Naive B cell (primary cell): ENCODE data around the gene GPR27. TPM values are rescaled to one million over a fixed set of nuclear protein-coding genes. Genes with fewer than 3 reads are reported as not detected.

Experiments used
- ATAC-seq, 2 donors: fragments of 150-1000 bp; cut with Tn5 transposase; 2 replicates each; pipeline ENCODE4 v1.10.0; 2021; ENCODE audit warnings: low read depth in 2 of 2, mild to moderate bottlenecking in 2 of 2, moderate library complexity in 2 of 2
- DNase-seq: peaks from one replicate; pipeline ENCODE4 v3.0.0; 2022
- H3K27ac Mint-ChIP-seq, 6 donors: one replicate each; pipeline ENCODE4 v1.8.0; 2020 to 2022; ENCODE audit warnings: mild to moderate bottlenecking in 6 of 6, mixed read lengths in 6 of 6, moderate library complexity in 5 of 6, inconsistent platforms in 2 of 6
- H3K27me3 Mint-ChIP-seq, 3 donors: one replicate each; pipeline ENCODE4 v1.8.0; 2021 to 2022; ENCODE audit warnings: mixed read lengths in 3 of 3, mild to moderate bottlenecking in 1 of 3
- H3K36me3 Mint-ChIP-seq, 2 donors: one replicate each; pipeline ENCODE4 v1.8.0; 2020 to 2022; ENCODE audit warnings: mixed read lengths in 2 of 2, inconsistent platforms in 1 of 2, mild to moderate bottlenecking in 1 of 2
- H3K4me1 Mint-ChIP-seq, 3 donors: one replicate each; pipeline ENCODE4 v1.8.0; 2020 to 2022; ENCODE audit warnings: mixed read lengths in 3 of 3, inconsistent platforms in 1 of 3, mild to moderate bottlenecking in 1 of 3, moderate library complexity in 1 of 3
- H3K4me3 Mint-ChIP-seq, 8 donors: one replicate each; pipeline ENCODE4 v1.8.0; 2020 to 2022; ENCODE audit warnings: mild to moderate bottlenecking in 8 of 8, mixed read lengths in 8 of 8, moderate library complexity in 8 of 8, inconsistent platforms in 2 of 8
- H3K9me3 Mint-ChIP-seq, 7 donors: one replicate each; pipeline ENCODE4 v1.8.0; 2020 to 2022; ENCODE audit warnings: mixed read lengths in 7 of 7, mild to moderate bottlenecking in 5 of 7, inconsistent platforms in 2 of 7, moderate library complexity in 1 of 7
- polyA plus RNA-seq, 6 donors: library from polyadenylated mRNA; unstranded; fragments of 300-500 nt; fragmentation: Illumina TruSeq; gene quantifications; one replicate each; pipeline ENCODE4 v1.2.3, GENCODE V29; 2021; ENCODE audit warnings: low read depth in 6 of 6

Gene GPR27, protein sequence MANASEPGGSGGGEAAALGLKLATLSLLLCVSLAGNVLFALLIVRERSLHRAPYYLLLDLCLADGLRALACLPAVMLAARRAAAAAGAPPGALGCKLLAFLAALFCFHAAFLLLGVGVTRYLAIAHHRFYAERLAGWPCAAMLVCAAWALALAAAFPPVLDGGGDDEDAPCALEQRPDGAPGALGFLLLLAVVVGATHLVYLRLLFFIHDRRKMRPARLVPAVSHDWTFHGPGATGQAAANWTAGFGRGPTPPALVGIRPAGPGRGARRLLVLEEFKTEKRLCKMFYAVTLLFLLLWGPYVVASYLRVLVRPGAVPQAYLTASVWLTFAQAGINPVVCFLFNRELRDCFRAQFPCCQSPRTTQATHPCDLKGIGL
- polyA plus RNA-seq = under 1 TPM in 1 of 6 donors, not detected in 5; 0.13 TPM

DNA sequence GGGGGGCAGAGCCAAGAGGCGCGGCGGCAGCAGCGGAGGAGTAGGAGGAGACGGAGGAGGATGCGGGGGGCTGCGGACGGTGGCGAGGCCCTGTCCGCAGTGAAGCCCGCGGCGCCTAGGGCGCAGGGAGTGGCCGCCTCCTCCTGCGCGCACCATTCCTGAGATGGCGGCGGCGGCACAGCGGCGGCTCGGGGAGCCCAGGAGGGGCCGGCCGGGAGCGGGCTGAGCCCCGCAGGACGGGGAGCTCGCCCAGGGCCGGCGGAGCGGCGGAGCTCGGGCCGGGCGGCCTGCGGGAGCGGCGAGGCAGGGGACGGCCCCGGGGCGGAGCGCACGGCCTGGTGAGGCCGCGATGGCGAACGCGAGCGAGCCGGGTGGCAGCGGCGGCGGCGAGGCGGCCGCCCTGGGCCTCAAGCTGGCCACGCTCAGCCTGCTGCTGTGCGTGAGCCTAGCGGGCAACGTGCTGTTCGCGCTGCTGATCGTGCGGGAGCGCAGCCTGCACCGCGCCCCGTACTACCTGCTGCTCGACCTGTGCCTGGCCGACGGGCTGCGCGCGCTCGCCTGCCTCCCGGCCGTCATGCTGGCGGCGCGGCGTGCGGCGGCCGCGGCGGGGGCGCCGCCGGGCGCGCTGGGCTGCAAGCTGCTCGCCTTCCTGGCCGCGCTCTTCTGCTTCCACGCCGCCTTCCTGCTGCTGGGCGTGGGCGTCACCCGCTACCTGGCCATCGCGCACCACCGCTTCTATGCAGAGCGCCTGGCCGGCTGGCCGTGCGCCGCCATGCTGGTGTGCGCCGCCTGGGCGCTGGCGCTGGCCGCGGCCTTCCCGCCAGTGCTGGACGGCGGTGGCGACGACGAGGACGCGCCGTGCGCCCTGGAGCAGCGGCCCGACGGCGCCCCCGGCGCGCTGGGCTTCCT lies at the start of gene GPR27:
TSS of gene GPR27 (plus strand) at position 155 of the 909 bp plus-strand sequence. CDS start at position 350, 195 bp downstream.
- ATAC-seq (peak; percentile 34 to 39), DNase-seq (no peak)
- Mint-ChIP-seq H3K4me3 (peak within 1 kb of the TSS; percentile 32 to 75 (median 64)), H3K27ac (peak within 1 kb of the TSS in 1 of 6 donors; percentile 28), H3K27me3 (peaks cover 49 to 63% (median 58%) of the 10 kb centered on the region in 3 donors), H3K36me3 (no peaks in the 10 kb centered on the region), H3K4me1 (peaks cover 0 to 7% (median 3%) of the 10 kb centered on the region in 3 donors), H3K9me3 (peaks cover 0 to 1% (median 0%) of the 10 kb centered on the region in 7 donors)

DNA sequence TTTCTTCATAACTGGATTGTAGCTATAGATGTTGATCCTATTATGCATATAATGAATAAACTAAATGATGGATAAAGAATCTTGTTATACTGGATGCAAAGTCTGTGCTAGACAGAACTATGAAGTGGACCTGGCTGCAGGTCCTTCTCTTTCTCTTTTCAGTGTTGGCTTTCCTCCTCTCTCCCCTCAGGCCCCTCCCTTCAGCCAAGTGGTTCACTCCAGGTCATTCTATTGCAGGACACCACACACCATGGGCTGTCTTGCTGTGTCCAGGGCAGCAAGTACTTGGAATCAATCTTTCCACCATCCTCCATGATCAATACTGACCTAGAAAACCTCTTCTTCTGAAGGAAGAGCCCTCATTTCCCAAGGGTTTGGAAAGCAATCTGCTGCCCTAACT lies 48.7 kb upstream of the GPR27 start:
- ATAC-seq = no peak
- no peaks in the 10 kb centered on the region for H3K27me3 Mint-ChIP-seq
- no peak overlapping the region for H3K4me3 Mint-ChIP-seq
- peaks cover 5 to 9% (median 7%) of the 10 kb centered on the region in 3 donors for H3K4me1 Mint-ChIP-seq
- no peak for DNase-seq
- H3K36me3 Mint-ChIP-seq = peaks cover 0 to 4% of the 10 kb centered on the region in 2 donors
- H3K9me3 Mint-ChIP-seq = no peaks in the 10 kb centered on the region
- peak overlapping the region in 1 of 6 donors; percentile 1 for H3K27ac Mint-ChIP-seq

DNA sequence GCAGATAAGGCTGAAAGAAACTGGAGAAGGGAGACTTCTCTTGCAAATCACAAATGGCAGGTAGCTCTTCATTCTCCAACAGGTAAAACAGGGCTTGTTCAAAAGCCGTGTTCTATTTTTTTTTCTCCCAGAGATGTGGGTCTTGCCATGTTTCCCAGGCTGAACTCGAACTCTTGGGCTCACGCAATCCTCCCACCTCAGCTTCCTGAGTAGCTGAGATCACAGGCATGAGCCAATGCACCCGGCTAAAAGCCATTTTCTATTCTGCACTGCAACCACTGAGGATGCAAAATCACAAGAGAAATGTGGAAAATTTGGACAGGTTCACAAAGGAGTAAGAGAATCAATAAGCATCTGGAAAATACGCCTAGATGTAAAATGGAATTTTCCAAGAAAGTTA lies 48.0 kb upstream of the GPR27 start:
- Mint-ChIP-seq H3K27me3 (no peaks in the 10 kb centered on the region), H3K4me1 (peaks cover 5 to 9% (median 7%) of the 10 kb centered on the region in 3 donors), H3K27ac (peak overlapping the region in 1 of 6 donors; percentile 22), H3K4me3 (no peak overlapping the region), H3K36me3 (peaks cover 0 to 4% of the 10 kb centered on the region in 2 donors), H3K9me3 (no peaks in the 10 kb centered on the region)
- ATAC-seq (no peak), DNase-seq (no peak)

DNA sequence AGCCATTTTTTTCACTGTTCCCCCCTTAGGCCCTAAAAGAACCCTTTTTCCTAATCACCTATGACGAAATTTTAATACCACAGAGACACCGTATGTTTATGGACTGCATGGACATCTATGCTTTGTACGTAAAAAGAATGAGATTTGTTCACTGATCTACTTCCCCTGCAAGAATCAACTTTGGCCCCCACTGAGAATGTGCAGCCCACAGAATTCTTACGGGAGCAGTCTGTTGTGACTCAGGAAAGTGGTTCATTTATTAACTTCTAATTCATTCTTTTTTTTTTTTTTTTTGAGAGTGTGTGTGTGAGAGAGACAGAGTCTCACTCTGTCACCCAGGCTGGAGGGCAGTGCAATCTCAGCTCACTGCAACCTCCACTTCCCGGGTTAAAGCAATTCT lies 46.1 kb upstream of the GPR27 start:
- H3K4me1 Mint-ChIP-seq = peaks cover under 1 to 3% (median under 1%) of the 10 kb centered on the region in 3 donors
- DNase-seq (no peak), ATAC-seq (no peak)
- no peak overlapping the region for H3K4me3 Mint-ChIP-seq
- H3K27ac Mint-ChIP-seq = no peak overlapping the region
- no peaks in the 10 kb centered on the region for H3K9me3 Mint-ChIP-seq
- H3K27me3 Mint-ChIP-seq = no peaks in the 10 kb centered on the region
- H3K36me3 Mint-ChIP-seq = peaks cover 0 to 4% of the 10 kb centered on the region in 2 donors

DNA sequence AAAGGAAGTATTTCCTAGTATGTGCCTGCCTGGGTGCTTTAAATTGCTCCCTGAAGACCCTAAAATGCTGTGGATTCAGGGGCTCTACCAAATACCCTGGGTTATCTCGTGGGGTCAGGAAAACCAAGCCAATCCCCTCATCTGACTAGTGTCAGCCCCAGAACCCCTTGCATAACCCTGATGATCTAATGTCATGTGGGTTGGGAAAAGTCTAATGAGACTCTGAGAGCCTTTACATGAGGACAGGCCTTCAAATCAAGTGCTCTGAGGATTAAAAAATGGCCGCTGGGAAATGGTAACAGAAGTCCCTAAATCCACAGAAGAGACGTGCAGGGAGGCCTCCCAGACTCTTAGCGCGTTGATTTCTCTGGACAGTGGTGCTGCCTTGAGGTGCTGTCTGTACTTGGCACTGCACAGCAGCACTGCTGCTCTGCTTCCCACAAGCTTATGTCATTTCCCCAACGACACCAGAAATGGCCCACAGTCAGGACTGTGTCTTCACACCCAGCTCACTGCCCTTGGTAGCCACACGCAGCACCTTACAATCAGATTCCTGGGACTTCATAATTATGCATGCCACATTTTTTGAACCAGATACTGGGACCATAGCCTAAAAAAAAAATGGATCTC lies 45.1 kb upstream of the GPR27 start:
- no peaks in the 10 kb centered on the region for H3K9me3 Mint-ChIP-seq
- no peaks in the 10 kb centered on the region for H3K27me3 Mint-ChIP-seq
- no peak overlapping the region for H3K27ac Mint-ChIP-seq
- no peak for DNase-seq
- no peak overlapping the region for H3K4me3 Mint-ChIP-seq
- H3K4me1 Mint-ChIP-seq = no peaks in the 10 kb centered on the region
- peaks cover 0 to 4% of the 10 kb centered on the region in 2 donors for H3K36me3 Mint-ChIP-seq
- ATAC-seq = no peak

DNA sequence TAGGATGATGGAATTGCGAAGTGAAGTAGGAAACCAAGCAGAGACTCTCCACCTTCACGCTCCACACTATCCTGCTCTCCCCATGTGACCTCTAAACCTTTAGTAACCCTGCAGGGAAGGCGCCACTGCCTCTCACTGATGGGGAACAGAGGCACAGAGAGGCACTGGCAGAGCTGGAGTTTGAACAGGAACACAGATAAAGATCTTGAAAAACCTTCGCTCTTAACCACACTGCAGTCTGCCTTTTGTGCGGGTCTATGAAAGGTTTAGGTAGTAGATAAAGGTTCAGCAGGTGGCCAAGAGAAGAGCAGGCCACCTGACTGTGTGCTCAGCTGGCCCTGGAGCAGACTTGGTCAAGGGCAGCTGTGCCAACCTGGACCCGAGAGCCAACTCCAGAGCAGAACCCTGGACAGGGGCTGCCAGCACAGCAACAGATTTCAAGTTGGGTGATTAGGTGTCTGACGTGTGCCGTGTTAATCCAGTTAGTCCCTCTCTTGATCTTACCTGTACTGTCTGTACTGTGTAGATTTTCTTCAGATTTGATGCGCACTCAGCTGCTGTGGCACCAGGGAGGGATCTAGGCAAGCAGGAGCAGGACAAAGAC lies 43.6 kb upstream of the GPR27 start:
- no peaks in the 10 kb centered on the region for H3K4me1 Mint-ChIP-seq
- ATAC-seq = no peak
- H3K36me3 Mint-ChIP-seq = no peaks in the 10 kb centered on the region
- peak overlapping the region in 1 of 8 donors; percentile 3 for H3K4me3 Mint-ChIP-seq
- H3K27ac Mint-ChIP-seq = no peak overlapping the region
- H3K9me3 Mint-ChIP-seq = no peaks in the 10 kb centered on the region
- no peaks in the 10 kb centered on the region for H3K27me3 Mint-ChIP-seq
- DNase-seq = no peak

DNA sequence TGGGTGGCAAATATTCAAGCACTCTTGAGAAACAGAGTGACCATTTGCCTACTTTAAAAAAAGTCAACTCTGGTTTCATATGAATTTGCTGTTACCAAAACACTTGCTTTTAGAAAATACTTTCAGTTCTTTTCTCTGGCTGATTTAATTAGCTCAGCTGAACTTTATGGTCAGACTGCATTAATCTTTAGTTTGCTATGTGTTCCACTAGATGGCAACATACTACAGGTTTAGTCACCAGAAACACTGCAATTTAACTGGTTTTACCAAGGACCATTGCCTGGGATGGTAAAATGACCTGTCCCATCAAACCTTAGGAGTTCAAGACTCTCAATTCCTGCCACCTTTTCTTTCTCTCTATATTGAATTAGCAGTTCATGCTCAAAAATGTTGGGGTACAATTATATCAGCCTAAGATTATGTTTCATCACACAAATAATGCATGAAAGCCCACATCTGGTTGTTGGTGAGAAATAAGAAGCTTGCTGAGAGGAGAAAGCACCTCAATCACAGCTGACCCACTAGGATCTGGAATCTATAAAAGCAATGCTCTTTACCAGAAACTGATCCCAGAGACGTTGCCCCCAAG lies 42.7 kb upstream of the GPR27 start:
- ATAC-seq (peak; percentile 63 to 74), DNase-seq (peak; percentile 29)
- Mint-ChIP-seq H3K27ac (no peak overlapping the region), H3K27me3 (no peaks in the 10 kb centered on the region), H3K4me1 (no peaks in the 10 kb centered on the region), H3K36me3 (no peaks in the 10 kb centered on the region), H3K4me3 (no peak overlapping the region), H3K9me3 (no peaks in the 10 kb centered on the region)

DNA sequence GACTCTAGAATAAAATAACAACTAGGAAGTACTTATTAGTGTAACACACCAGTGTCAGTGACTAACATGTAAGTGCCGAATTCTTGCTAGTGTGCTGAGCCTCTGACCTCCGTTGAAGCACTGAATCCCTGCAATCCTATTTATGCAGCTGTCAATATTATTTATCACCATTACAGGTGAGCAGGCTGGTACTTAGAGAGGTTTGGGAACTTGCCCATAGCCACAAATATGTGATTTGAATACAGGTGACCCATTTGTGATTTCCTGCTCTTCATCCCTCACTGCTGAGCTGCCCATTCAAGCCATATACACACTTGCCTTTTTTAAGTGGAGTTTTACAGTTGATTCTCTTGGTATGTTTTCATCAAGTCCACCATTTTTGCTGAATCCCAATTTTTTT lies 40.6 kb upstream of the GPR27 start:
- H3K36me3 Mint-ChIP-seq = no peaks in the 10 kb centered on the region
- H3K9me3 Mint-ChIP-seq = no peaks in the 10 kb centered on the region
- DNase-seq (no peak), ATAC-seq (no peak)
- H3K4me1 Mint-ChIP-seq = no peaks in the 10 kb centered on the region
- no peaks in the 10 kb centered on the region for H3K27me3 Mint-ChIP-seq
- H3K4me3 Mint-ChIP-seq = no peak overlapping the region
- no peak overlapping the region for H3K27ac Mint-ChIP-seq

DNA sequence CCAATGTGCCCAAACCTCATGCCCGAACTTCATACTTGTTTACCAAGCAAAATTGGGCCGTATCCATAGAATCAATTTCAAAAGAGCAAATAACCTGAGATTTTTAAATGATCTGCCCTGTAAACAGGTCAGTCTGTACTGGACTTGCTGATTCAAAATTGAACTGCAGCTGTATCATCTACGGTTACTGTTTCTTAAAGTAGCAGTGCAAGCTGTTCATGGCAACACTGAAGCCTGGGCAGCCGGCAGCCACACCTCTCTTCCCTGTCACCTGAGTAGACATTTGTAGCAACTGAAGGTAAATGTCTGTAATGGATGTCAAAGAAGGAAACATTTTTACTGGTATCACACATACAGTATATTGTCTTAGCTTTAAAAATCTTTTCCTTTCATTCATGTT lies 39.1 kb upstream of the GPR27 start:
- H3K36me3 Mint-ChIP-seq = no peaks in the 10 kb centered on the region
- DNase-seq = no peak
- no peak overlapping the region for H3K4me3 Mint-ChIP-seq
- peaks cover 0 to 5% (median 0%) of the 10 kb centered on the region in 3 donors for H3K4me1 Mint-ChIP-seq
- no peak for ATAC-seq
- no peaks in the 10 kb centered on the region for H3K9me3 Mint-ChIP-seq
- H3K27ac Mint-ChIP-seq = no peak overlapping the region
- peaks cover 0 to 6% (median 4%) of the 10 kb centered on the region in 3 donors for H3K27me3 Mint-ChIP-seq

DNA sequence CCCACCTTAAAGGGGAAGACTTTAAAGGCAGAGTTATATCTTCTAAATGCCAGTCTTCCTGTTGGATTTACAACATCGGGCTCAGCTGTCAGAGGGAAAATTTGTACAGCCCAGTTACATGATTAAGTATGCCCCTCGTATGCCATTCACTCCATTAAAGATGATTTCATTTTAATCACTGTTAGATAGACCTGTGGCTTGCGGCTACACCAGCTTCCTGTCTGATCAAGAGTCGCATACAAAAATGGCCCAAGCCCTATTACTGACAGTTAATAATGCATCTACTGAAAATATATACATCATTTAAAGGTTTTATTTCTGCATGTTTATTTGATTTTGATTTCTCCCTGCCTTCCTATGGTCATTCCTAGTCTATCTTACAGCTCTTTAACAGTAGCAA lies 35.6 kb upstream of the GPR27 start:
- H3K27ac Mint-ChIP-seq = no peak overlapping the region
- H3K9me3 Mint-ChIP-seq = no peaks in the 10 kb centered on the region

DNA sequence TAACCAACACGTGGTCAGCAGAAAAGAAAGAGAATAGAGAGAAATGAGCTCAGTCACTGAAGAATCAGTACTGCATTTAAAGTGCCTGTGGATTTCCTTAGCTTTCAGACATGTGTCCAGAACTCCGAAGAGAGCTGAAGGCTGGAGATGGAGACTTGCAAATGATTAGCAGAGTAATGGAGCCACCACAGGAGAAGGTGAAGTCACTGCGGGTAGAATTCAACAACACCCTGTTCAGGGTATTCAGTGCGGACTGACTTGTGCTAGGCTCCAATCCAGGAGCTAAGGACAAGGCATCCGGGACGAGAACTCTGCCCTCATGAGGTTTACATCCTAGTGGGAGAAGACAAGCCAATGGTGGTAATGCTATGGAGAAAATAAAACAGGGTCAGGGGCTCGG lies 32.7 kb upstream of the GPR27 start:
- H3K27ac Mint-ChIP-seq = no peak overlapping the region
- no peak for ATAC-seq
- peaks cover 4 to 19% (median 14%) of the 10 kb centered on the region in 3 donors for H3K27me3 Mint-ChIP-seq
- no peak for DNase-seq
- H3K36me3 Mint-ChIP-seq = peaks cover 0 to 7% of the 10 kb centered on the region in 2 donors
- peak overlapping the region in 1 of 8 donors; percentile 35 for H3K4me3 Mint-ChIP-seq
- H3K4me1 Mint-ChIP-seq = peaks cover 30 to 32% (median 31%) of the 10 kb centered on the region in 3 donors
- H3K9me3 Mint-ChIP-seq = no peaks in the 10 kb centered on the region

More for the DNA sequence above, 35.6 kb upstream of the GPR27 start:
- H3K4me3 Mint-ChIP-seq = no peak overlapping the region
- H3K36me3 Mint-ChIP-seq = no peaks in the 10 kb centered on the region
- ATAC-seq (no peak), DNase-seq (no peak)
- peaks cover 13 to 14% (median 13%) of the 10 kb centered on the region in 3 donors for H3K4me1 Mint-ChIP-seq
- peaks cover 0 to 19% (median 14%) of the 10 kb centered on the region in 3 donors for H3K27me3 Mint-ChIP-seq

DNA sequence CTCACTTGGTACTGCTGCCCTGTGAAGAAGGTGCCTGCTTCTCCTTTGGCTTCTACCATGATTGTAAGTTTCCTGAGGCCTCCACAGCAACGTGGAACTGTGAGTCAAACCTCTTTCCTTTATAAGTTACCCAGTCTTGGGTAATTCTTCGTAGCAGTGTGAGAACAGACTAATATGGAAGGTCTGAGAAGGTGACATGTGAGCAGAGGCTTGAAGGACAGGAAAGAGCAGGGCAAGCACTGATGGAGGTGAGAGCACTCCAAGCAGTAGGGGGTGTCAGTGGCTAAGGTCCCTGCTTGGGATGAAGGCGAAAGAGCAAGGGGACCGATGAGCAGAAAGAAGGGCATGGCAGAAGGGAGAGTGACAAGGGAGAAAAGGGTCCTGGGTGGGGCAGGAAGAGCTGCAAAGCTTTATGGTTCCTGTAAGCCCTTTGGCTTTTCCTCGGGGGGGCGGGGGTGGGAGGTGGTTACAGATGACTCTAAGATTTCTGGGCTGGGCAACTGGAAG lies 32.0 kb upstream of the GPR27 start:
- Mint-ChIP-seq H3K27ac (peak overlapping the region in 2 of 6 donors; percentile 49 to 51), H3K27me3 (peaks cover 4 to 19% (median 14%) of the 10 kb centered on the region in 3 donors), H3K4me1 (peaks cover 35 to 37% (median 36%) of the 10 kb centered on the region in 3 donors), H3K4me3 (no peak overlapping the region), H3K9me3 (no peaks in the 10 kb centered on the region), H3K36me3 (peaks cover 0 to 7% of the 10 kb centered on the region in 2 donors)
- ATAC-seq (no peak), DNase-seq (no peak)
